GM21515 (cell line): ENCODE results near the gene GPC6.

Experiments
- ATAC-seq: cut with Tn5 transposase; IDR thresholded peaks from one replicate; pipeline ENCODE4 v1.9.1; 2021; ENCODE audit not compliant: unreplicated experiment

The GPC6 gene

DNA sequence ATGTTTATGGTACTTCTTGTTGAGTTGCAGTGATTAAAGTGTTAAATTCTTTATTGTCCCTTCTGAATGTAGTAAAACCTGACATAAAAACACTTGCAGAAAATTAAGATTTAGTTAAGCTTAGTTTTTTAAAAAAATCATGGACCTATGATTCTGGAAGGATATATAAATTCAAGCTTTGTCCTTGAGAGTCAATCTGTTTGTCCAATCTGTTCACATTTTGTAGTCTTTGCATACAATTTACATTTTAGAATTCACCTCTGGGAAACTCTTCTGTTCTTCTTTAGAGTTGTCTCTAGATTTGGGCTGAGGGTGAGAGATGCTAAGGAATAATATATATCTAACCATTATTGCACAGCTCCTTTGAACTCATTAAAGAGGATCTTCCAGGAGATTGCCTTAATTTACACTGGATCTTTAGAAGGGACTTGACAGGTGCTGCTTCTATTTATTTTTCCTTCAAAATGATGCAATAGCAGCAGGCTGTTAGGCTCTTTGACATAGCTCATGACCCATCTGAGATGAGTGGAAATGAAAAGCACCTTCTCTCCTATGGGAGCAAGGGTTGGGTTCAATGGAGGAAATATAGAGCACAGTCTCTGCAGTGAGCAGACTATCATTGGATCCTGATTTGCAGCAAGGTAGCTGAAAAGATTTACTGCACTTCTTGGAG is 433.9 kb downstream of the GPC6 start:
- no peak for ATAC-seq

DNA sequence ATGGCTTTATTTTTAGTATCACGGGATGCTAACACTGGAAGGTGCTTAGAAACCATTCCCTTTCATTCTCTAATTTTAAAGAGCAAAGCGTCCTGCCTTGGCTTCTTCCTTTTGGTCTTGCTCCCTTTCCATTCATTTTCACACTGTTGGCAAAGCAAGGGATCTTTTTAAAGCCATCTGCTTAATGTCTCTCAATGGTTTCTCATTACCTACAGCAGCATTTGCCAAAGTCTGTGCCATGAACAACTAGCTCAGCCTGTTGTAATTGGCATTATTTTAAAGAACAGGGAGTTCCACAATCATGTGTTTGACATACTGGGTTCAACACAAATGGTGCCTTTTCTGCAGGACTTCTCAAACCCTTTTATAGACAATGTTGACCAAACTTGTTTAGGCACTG is 444.3 kb downstream of the GPC6 start:
- no peak for ATAC-seq

DNA sequence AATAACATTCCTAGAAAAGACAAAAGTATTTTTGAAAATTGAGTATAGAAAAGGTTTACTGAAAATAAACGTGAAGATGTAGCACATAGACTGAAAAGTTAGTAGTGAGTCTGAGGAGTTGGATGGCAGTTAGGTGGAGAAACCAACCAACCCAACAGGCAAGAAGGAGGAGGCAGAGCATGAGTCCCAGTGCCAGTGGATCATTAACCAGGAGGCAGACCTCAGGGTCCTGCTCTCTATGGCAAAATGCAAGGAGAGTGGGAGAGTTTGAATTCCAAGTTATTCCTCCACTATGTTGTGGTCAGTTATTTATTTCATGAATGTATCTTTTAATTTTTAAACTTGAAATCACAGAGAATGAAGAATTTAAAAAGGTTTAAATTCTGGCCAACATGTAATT is 446.4 kb downstream of the GPC6 start:
- no peak for ATAC-seq

DNA sequence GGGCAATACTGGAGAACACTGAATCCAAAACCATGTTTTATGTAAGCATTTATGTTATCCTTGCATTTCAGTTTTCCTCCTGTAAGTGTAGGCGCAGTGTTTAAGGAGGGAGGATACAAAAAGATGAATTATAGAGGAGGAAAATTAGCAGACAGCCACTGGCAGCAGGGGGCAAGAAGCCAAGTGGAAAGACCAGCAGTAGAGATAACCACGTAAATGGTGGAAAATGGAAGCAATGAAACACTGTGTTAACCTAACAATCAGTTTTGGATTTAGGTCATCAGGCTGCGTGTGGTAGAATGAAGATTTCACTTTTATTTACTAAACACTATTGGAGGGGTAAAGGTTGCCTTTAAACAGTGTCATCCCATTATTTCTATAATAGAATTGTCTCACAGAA is 447.3 kb downstream of the GPC6 start:
- no peak for ATAC-seq

DNA sequence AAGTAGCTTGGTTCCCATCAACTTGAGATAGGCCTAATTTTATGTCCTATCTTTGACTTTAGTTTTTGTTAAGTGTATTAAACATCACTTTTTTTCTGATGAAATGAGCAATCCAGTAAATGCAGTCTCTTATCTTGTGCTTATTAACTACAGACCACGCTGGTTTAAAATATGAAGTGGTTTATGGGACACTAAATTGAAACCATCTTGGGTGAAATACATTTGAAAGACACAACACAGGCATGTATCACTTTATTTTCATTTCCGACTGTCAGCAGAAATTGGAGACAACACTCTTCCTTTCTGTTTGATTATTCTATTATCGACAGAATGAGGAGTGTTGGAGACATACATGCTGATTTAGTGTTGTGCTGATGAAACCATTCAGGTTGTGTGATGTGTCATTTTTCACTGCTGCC is 447.7 kb downstream of the GPC6 start:
- ATAC-seq: no peak

DNA sequence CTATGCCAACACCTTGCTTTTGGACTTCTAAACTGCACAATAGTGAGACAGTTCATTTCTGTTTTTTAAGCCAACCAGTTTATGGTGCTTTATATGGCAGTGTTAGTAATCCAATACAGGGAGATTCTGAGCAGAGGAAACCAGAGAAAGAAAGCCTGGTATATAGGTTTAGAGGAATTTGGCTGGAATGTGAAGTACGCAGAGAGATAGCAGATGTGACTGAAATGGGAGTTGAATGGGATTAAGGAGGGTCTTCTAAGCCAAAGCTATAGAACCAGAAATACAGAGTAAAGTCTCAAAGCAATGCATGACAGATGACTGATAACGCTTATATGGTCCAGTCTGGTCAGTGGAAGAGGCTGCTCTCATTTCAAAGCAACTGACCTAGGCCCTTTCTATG is 453.7 kb downstream of the GPC6 start:
- no peak for ATAC-seq

DNA sequence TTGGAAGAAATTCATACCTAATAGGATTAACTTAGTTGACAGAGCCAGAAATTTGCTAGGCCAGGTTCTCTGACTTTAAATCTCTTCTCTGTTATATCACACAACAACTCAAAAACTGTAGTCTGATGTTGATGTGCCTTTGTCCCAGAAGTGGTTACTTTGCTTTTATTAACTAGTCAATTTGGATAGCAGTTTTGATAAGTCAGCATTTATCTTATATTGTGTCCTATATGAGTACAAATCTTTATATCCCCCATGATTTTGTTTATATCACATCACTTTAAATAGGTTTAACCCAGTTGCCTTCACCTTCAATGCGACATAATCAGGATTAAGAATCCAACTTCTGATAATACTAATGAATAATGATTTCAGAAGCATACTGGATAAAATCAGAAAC is 459.3 kb downstream of the GPC6 start:
- no peak for ATAC-seq

DNA sequence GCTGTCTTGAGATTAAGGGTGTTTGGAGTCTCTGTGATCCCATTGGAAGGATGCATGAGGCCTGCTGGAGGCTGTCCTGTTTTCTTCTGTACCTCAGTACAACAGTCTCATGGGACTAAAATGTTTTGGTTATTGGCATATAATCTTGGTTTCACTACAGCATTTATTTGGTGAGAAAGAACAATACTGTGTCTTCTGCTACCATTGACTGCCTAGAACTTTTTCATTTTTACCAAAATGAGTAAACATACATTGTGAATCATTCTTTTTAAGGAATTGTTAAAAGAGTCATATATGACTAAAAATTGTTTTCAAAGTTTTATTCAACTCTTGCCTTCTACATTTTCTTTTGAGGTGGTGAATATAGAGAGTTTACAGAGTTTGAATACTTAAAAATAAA is 459.8 kb downstream of the GPC6 start:
- no peak for ATAC-seq

DNA sequence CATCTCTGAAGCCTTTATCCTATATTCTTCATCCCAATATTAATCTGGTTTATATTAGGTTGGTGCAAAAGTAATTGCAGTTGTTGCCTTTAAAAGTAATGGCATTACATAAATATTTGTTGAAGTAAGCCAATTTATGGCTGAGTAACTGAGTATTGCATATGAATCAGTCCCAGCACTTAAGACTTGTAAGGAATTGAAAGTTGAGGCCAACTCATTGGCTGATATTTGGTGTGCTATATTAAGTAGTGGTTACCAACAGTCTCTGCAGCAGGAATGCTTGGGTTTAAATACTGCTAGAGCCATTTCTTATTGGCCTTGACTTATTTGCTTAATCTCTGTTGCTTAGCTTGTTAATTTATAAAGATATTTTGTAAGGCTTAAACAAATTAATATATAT is 460.7 kb downstream of the GPC6 start:
- ATAC-seq: no peak

DNA sequence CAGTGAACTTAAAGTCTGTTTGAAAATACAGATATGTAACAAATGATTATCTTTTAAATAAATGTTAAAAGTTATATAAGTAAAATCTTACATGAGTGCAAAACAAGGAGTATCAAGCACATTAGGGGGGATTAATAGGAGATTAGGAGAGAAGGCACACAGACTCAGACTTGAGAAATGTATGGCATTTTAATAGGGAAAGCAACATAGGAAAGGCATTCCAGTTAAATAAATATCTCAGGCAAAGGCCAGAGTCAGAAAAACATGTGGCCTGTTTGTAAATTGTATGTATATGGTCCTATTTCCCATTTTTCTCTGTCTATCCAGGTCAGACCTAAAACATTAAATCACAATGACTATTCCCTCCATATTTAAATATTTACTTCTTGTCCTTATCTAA is 462.7 kb downstream of the GPC6 start:
- ATAC-seq: no peak

DNA sequence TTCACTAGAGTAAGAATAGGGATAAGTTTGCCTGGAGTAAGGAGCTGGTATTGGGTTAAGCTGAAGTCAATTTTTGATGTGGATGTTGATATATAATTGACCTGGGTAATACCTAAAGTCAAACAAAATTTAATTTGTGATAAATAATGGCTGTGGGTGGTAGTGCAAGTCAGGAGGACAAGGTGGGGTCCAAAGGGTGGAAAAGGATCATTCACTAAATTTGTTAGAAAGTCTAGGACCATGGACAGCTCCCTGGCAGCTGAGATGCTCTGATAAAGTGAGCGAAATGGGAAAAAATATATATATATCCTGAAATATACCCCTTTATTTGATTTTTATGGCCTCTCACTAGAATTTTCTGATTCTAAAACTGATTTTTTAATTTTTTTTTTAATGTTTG is 463.5 kb downstream of the GPC6 start:
- no peak for ATAC-seq

DNA sequence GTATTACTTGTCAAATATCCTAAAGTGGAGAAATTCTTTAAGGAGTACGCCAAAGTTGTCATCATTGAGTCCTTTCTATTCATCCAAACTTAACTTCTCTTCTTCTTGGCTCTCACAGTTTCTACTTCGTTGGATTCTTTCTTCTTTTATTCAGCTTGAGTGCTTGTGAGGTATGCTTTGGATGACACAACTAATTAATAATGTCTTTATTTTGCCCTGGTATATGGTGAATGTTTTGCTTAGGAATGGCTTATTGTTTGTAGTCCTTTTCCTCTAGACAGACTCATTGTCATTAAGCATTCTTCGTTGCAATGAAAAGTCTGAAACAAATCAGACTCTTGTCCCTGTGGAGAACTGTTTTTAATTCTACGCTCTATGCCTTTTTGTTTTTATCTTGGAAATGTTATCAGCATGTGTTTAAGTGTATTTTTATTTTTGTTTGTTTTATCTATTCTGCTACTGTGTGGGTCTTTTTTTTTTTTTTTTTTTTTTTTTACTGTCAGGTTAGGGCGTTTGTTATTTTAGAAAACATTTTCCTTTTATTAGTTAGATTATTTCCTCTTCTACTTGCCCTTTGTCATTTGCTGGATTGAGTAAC is 471.5 kb downstream of the GPC6 start:
- no peak for ATAC-seq

DNA sequence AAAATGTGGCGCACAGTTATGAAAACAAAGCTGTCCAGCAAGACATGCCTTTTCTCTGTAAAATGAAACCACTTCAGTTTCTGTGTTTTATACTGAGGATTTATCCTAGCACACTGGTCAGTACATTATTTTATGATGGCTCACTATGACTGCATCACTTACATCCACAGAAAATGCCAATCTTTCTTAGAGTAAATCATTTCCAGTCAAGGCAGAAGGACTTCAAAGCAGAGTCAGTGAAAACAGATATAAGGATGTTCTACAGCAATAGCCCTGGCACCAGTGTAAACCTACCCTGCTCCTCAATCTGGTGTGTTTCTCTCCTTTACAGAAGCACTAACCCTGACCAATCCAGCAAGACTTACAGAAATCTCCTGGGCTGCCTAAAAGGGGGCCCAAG is 473.5 kb downstream of the GPC6 start:
- no peak for ATAC-seq

DNA sequence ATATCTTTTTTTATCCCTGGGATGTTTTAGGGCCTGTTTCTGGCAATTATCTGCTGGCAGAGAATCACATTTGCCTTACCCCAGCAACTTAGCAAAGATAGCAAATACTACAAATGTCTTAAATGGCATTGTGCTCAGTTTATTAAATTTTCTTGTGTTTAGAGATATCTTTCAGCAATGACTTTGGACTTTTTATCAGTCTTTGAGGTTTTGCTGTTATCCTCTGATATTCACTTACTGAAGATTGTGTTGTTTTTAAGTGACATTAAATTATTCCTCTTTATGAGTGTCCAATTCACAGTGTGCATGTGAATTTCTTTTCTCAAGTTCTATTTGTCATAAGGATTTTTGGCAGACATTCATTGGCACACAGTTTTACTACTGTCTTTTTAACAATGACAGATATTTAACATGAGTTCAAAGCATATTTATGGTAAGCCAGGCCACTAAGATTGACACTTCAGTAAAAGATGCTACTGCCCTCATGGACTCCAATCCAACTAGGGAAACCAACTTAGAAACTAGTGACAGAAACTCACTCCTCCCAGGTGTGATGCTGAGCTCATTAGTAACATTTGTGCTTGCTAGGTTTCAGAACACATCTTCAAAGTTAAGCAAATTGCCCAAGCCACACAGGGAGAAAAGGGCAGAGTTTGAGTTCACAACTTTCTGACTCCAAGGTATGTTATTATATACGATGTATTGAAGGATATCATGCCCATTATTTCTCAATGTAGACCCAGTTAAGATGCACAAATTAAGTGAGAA is 481.9 kb downstream of the GPC6 start:
- no peak for ATAC-seq

DNA sequence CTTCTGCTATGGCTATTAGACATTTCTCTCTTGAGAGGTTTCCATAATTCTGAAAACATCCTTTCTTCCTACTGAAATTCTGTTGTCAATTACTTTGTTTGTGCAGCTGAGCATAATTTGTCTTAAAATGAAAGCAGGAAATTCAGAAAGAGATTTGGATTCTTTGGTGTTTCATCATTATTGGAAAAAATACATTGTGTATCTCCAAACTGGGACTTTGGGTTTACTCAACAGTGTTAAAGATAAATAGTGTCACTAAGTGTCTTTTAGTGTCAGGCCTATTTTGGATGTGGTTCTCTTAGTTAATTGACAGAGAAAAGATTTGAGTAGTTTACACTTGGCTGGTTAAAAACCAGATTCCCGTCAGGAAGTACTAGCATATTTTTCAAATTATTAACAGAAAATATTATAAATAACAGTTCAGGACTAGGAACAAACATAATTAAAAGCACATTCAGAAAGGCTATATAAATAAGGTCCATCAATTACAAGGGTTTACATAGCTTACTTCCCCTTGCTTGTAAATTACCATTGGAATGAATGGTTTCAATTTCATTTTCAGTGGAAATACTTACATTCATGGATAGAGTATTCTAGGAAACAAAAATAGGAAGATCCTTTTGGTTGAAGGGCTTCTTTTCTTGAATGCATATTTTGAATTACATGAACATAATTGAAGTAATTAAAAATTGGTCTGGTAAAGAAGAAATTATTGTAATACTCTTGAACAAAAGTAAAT is 483.1 kb downstream of the GPC6 start:
- no peak for ATAC-seq

DNA sequence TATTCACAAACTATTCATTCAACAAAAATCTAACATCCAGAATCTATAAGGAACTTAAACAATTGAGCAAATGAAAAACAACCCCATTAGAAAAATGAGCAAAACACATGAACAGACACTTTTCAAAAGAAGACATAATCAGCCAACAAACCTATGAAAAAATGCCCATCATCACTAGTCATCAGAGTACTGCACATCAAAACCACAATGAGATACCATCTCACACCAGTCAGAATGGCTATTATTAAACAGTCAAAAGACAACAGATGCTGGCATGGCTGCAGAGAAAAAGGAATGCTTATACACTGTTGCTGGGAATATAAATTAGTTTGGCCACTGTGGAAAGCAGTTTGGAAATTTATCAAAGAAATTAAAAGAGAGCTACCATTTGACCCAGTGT is 487.6 kb downstream of the GPC6 start:
- ATAC-seq: no peak

DNA sequence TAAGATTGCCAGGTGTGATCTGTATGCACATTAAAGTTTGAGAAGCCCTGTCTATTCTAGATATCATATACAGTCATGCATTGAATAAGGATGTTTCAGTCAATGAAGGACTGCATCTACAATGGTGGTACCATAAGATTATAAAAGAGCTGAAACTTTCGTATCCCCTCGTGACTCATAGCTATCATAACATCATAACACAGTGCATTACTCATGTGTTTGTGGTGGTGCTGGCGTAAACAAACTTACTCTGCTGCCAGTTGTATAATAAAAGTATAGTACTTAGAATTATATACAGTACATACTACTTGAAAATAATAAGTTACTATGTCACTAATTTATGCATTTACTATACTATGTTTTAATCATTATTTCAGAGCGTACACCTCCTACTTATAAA is 489.3 kb downstream of the GPC6 start:
- ATAC-seq: no peak

DNA sequence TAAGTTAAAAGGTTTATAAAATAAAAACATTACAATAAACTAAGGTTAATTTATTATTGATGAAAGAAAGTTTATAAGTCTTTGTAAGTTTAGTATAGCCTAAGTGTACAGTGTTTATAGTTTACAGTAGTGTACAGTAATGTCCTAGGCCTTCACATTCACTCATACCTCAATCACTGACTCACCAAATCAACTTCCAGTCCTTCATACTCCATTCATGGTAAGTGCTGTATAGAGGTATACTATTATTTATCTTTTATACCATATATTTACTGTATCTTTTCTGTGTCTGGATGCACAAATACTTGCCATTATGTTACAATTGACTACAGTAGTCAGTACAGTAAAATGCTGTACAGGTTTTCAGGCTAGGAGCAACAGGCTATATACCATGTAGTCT is 490.0 kb downstream of the GPC6 start:
- no peak for ATAC-seq

DNA sequence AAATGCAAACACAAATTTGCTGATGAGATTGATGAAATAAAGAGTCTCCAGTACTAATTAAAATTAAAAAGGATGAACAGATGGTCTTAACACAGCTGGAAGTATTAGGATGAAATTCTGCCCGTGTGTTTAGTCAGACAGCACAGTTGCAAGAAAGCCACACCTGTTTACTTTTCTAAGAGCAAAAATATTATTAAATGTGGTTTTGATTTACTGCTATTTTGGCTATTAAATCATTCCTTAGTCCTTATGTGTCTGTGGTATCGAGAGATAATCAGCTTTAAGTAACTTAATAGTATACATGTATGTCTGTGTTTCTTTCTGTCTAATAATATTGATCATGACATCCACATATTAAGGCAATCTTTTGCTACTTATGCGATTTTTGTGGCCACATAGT is 494.9 kb downstream of the GPC6 start:
- ATAC-seq: no peak

DNA sequence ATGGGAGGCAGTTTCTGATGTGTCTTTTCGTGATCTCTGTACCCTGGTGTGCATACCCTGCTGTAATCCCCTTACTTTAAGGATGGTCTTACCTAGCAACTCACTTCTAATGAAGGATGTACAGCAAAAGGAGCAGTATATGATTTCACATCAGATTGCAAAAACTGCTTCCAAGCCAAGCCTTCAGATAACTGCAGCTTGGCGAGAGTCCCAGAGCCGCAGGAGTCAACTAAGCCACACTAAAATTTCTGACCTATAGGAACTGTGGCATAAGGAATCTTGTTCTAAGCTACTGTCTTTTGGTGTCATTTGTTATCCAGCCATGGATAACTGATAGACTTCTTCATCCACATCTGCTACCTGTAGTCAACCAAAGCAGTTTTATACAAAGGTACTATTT is 496.7 kb downstream of the GPC6 start:
- no peak for ATAC-seq

DNA sequence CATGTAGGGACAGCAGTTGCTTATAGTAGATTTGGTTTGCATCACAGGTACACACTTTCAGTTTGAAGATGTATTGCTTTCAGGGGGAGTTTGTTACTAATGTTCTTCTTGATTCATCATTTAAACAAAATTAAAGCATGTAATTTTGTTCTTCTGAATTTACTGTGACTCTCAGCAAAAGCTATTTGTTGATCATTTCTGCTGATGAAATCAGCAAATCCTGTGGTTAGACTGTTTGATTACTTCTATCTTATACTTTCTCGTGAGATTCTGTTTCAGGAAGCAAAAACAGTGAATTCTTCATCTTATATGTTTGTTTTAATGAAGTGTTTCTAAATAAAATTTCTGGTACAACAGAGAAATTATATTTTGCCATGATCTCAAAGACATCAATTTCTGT is 497.6 kb downstream of the GPC6 start:
- no peak for ATAC-seq
